ENCODE data around the gene CXorf51A.
A peak's percentile ranks its signal among the peaks of the same experiment; 100 is the strongest.
"Not testable (repeated sequence)": the region's sequence is repeated elsewhere in the genome, so short reads cannot be mapped to it uniquely, and the experiment has no call there.

The CXorf51A gene

DNA sequence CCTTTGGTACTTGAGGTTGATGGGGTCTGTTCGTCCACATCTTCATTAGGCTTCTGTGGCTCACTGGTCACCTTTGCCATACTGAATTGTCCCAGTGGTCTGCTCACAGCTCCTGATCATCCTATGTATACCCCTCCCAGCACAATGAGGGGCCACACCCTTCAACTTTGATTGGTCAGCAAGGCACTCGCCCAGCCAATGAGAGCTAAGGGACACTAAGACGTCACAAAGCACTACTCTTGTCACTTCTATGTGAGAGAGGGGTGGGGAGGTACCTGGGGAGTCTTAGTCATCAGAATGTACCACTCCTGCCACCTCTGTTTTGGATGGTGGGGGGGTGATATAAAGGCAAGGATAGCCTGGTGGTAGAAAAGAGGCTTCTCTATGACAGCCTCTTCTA lies at the start of gene CXorf51A:
Gene CXorf51A (minus strand): TSS at position 101 of the 400 bp plus-strand sequence. CDS start 21 bp downstream, at position 80.
- DNase-seq, result not testable (repeated sequence)

DNA sequence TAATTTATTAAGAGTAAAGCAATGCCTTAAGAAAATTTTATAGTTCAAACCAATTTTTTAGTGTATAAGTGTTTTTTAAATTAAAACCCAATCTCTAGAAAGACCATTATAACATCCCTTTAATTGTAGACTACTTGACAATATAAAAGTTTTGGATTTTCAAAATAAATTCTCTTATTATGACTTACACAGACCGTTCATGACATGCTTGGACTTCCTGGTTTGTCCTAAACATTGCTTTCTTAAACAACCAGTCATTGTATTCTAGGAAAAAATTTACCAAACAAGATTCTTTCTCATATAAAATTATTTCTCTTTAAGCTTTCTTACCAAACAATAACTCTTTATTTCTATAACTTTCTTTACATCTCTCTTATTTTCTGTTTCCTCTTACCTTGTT lies 49.0 kb upstream of the CXorf51A start:
- DNase-seq, result no peak

DNA sequence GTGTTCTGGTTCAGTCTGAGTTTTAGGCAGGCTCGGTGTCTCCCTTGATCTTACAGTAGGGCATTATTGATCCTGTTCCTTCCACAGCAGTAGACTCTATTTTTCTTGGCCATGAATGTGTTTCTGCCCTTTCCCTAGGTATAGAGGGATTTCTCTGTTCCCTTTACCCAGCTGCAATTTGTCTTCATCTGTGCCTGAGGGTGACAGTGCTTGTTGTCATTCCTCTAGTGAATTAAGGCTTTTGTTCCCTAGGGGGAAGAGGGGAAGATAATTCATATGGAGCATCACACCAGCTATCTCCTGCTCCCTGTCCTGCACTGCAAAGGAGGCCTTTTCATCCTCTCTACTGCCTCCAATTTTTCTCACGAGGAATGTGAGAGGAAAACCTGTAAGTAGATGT lies 39.7 kb upstream of the CXorf51A start:
- DNase-seq, result no peak

DNA sequence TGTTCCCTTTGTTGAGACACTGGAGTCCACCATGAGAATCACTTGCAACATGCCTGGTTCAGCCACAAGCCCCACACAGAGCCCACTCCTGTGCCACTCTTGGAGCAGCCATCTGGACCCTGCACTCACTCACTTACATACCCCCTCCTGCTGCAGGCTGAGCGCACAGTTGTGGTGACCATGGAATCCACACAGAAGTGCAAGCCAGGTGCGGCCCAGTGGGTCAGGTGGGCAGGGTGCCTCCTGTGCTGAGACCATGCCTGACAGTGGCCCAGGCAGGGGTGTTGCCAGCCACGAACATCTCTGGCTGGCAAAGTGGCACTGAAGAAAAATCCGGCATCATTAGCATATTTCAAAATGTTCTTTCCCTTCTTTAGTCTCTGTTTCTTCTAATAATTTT lies 17.4 kb upstream of the CXorf51A start:
- peak; percentile 51 for DNase-seq

DNA sequence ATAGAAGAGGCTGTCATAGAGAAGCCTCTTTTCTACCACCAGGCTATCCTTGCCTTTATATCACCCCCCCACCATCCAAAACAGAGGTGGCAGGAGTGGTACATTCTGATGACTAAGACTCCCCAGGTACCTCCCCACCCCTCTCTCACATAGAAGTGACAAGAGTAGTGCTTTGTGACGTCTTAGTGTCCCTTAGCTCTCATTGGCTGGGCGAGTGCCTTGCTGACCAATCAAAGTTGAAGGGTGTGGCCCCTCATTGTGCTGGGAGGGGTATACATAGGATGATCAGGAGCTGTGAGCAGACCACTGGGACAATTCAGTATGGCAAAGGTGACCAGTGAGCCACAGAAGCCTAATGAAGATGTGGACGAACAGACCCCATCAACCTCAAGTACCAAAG lies 5.1 kb downstream of the CXorf51A start, which contains the start of gene CXorf51B:
Gene CXorf51B (plus strand): TSS at position 301 of the 400 bp plus-strand sequence. CDS start 21 bp downstream, at position 322.
- not testable (repeated sequence) for DNase-seq
